A673 (cell line): Measurements from ENCODE around the gene TAAR8. TPM values are rescaled to one million over a fixed set of nuclear protein-coding genes. Genes with fewer than 3 reads are reported as not detected.

ENCODE experiments used
- Bru-seq: library from RNA; stranded (reverse); fragments of 400-500 nt; gene quantifications from one replicate; lab custom pipeline; 2021; lab: Mats Ljungman, UMichigan
- BruChase-seq, 2 experiments: library from RNA; stranded (reverse); fragments of 400-500 nt; gene quantifications; one replicate each; lab custom pipeline; 2021; lab: Mats Ljungman, UMichigan
- BruUV-seq: library from RNA; stranded (reverse); fragments of 400-500 nt; replicated peaks from 2 replicates; lab custom pipeline; 2021; lab: Mats Ljungman, UMichigan
- CTCF ChIA-PET: fragments of 300-600 bp; sonication (Branson Sonifier 250); formaldehyde crosslinking; loops from one replicate; lab custom pipeline; 2022; ENCODE audit warnings: antibody characterized with exemption; lab: Charles Lee
- POLR2A ChIA-PET: fragments of 300-600 bp; sonication (Branson Sonifier 250); formaldehyde crosslinking; loops from one replicate; lab custom pipeline; 2022; ENCODE audit warnings: antibody characterized with exemption; ENCODE audit not compliant: low non-redundant PET; lab: Charles Lee
- DNase-seq: peaks from one replicate; pipeline ENCODE4 v3.0.0-alpha.2; 2015; ENCODE audit warnings: low spot score
- H3K27ac ChIP-seq: fragments of 200-600 bp; sonication (generic); 2 replicates; pipeline ENCODE4 v1.5.1; 2016; ENCODE audit warnings: mixed run types, low read depth, mild to moderate bottlenecking, mixed read lengths, antibody characterized with exemption, low read length; ENCODE audit not compliant: poor library complexity, severe bottlenecking
- H3K27me3 ChIP-seq: fragments of 200-600 bp; sonication (generic); replicated peaks from 2 replicates; pipeline ENCODE4 v1.6.1; 2017; ENCODE audit warnings: mixed run types, low read depth, mild to moderate bottlenecking, mixed read lengths, antibody characterized with exemption, low read length; ENCODE audit not compliant: insufficient read depth, poor library complexity
- H3K36me3 ChIP-seq: fragments of 200-600 bp; sonication (generic); 2 replicates; pipeline ENCODE4 v1.6.1; 2016; ENCODE audit warnings: mixed run types, mild to moderate bottlenecking, mixed read lengths, antibody characterized with exemption, low read length; ENCODE audit not compliant: insufficient read depth, poor library complexity, severe bottlenecking
- H3K4me1 ChIP-seq: fragments of 200-600 bp; sonication (generic); 2 replicates; pipeline ENCODE4 v1.6.1; 2017; ENCODE audit warnings: mixed run types, mild to moderate bottlenecking, mixed read lengths, antibody characterized with exemption, low read length; ENCODE audit not compliant: insufficient read depth, poor library complexity, severe bottlenecking
- H3K4me3 ChIP-seq: fragments of 200-600 bp; sonication (generic); 2 replicates; pipeline ENCODE4 v1.5.1; 2016; ENCODE audit warnings: low read depth, mixed run types, mild to moderate bottlenecking, mixed read lengths, low read length; ENCODE audit not compliant: poor library complexity, severe bottlenecking
- H3K9me3 ChIP-seq: fragments of 200-600 bp; sonication (generic); 2 replicates; pipeline ENCODE4 v1.6.1; 2016; ENCODE audit warnings: mixed run types, low read depth, mild to moderate bottlenecking, mixed read lengths, antibody characterized with exemption, low read length; ENCODE audit not compliant: poor library complexity, severe bottlenecking
- EZH2 ChIP-seq: fragments of 200-600 bp; sonication (generic); IDR thresholded peaks from 2 replicates; pipeline ENCODE4 v1.6.1; 2017; ENCODE audit warnings: borderline replicate concordance, low read depth, mild to moderate bottlenecking, mixed read lengths, antibody characterized with exemption, low read length; ENCODE audit not compliant: poor library complexity, severe bottlenecking
- intact Hi-C: fragments of 100-400 bp; cut with micrococcal nuclease; formaldehyde crosslinking; loops from one replicate; pipeline ENCODE4 v1.10.0; 2022; ENCODE audit not compliant: unreplicated experiment
- long read RNA-seq: library from polyadenylated mRNA; stranded (forward); transcript quantifications from one replicate; pipeline ENCODE4 v2.0.0, GENCODE V29; 2022
- total RNA-seq: library from RNA; stranded (reverse); gene quantifications from 2 replicates; pipeline ENCODE4 v1.2.3, GENCODE V29; 2021
- TF ChIP-seq, protein P1 (sequence below): fragments of 300-800, 200-600 bp; sonication (generic); conservative IDR thresholded peaks from 2 replicates; pipeline ENCODE4 v1.5.1; 2017; ENCODE audit warnings: low read depth, mild to moderate bottlenecking, antibody characterized with exemption, low read length, moderate library complexity, mixed read lengths

TAAR8 gene, protein sequence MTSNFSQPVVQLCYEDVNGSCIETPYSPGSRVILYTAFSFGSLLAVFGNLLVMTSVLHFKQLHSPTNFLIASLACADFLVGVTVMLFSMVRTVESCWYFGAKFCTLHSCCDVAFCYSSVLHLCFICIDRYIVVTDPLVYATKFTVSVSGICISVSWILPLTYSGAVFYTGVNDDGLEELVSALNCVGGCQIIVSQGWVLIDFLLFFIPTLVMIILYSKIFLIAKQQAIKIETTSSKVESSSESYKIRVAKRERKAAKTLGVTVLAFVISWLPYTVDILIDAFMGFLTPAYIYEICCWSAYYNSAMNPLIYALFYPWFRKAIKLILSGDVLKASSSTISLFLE
- total RNA-seq = not detected in 2 replicates
- Bru-seq, nascent RNA = not detected
- not detected for BruChase-seq, experiment 1, labeled RNA remaining after a 2-hour chase
- not detected for BruChase-seq, experiment 2, labeled RNA remaining after a 6-hour chase
- long read RNA-seq = 0 reads

DNA sequence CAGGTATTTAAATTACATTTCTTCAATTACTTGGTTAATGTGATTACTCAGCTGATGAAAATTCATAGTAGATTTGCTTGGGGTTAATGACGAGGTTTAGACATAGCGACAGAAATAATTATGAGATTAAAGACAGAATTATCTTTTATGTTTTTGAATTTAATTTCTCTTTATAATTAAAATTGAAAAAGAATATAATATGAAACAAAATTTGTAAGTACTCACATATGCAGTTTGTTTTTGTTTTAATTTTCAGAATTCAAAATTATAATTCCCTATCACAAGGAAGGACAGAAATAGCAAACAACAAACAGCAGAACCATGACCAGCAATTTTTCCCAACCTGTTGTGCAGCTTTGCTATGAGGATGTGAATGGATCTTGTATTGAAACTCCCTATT, at the start of gene TAAR8:
TSS of gene TAAR8 (plus strand) at position 301 of the 400 bp plus-strand sequence. CDS start at position 322, 21 bp downstream.
- POLR2A ChIA-PET = no interaction called here
- no peaks in the 10 kb centered on the region for H3K9me3 ChIP-seq
- intact Hi-C loops = no loop called here
- DNase-seq = no peak
- H3K36me3 ChIP-seq = no peaks in the 10 kb centered on the region
- H3K4me3 ChIP-seq = no peak within 1 kb of the TSS
- H3K4me1 ChIP-seq = no peaks in the 10 kb centered on the region
- no peak within 1 kb of the TSS for H3K27ac ChIP-seq
- CTCF ChIA-PET = no interaction called here
- peaks cover 82% of the 10 kb centered on the region for H3K27me3 ChIP-seq
- TF ChIP-seq, protein P1, sequence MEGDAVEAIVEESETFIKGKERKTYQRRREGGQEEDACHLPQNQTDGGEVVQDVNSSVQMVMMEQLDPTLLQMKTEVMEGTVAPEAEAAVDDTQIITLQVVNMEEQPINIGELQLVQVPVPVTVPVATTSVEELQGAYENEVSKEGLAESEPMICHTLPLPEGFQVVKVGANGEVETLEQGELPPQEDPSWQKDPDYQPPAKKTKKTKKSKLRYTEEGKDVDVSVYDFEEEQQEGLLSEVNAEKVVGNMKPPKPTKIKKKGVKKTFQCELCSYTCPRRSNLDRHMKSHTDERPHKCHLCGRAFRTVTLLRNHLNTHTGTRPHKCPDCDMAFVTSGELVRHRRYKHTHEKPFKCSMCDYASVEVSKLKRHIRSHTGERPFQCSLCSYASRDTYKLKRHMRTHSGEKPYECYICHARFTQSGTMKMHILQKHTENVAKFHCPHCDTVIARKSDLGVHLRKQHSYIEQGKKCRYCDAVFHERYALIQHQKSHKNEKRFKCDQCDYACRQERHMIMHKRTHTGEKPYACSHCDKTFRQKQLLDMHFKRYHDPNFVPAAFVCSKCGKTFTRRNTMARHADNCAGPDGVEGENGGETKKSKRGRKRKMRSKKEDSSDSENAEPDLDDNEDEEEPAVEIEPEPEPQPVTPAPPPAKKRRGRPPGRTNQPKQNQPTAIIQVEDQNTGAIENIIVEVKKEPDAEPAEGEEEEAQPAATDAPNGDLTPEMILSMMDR = no peak
- no peak for TF ChIP-seq EZH2
- no TSS peak for BruUV-seq

DNA sequence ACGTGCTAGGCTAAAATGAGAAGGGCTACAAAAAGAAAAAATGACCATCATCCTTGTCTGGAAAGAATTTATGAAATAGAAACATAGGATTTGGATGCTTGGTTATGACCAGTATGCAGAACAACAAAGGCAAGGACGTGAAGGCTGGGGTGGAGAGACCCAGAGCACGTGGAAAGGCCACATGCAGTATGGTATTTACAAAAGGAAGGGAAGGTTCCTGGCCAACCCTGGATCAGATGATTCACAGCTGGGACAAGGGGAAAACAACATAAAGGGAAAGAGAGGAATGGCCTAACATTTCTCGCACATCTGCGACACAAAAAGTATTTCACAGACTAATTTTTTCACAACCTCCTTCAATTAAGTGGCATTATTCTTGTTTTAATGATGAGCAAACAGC, 47.7 kb upstream of the TAAR8 start:
- TF ChIP-seq, protein P1 = no peak
- no peak for TF ChIP-seq EZH2
- DNase-seq = no peak
- CTCF ChIA-PET = no interaction called here
- Histone ChIP-seq H3K4me1 (no peaks in the 10 kb centered on the region), H3K9me3 (no peaks in the 10 kb centered on the region), H3K4me3 (no peak overlapping the region), H3K36me3 (no peaks in the 10 kb centered on the region), H3K27ac (no peak overlapping the region), H3K27me3 (no peaks in the 10 kb centered on the region)
- POLR2A ChIA-PET = no interaction called here
- intact Hi-C loops = no loop called here
- BruUV-seq = no TSS peak

DNA sequence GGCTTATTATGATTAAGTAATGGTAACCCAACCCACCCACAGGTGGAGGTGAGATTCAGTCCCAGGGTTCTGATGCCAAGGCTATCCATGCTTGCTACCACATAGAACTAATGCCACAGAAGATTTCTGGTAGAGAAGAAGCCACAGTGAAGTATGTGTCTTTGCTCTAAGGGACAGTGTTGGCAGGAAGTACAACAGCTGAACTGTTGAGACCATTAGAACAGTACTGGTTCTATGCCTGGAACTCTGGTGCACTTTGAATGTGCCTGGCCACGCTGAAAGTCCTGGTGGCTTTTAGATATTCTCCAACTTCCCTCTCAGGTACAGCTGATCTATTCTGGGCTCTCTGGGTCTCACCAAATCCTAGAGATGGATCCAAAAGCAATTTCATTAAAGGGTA, 47.3 kb upstream of the TAAR8 start:
- intact Hi-C loops = no loop called here
- no peaks in the 10 kb centered on the region for H3K27me3 ChIP-seq
- H3K36me3 ChIP-seq = no peaks in the 10 kb centered on the region
- H3K4me3 ChIP-seq = no peak overlapping the region
- BruUV-seq = no TSS peak
- TF ChIP-seq, protein P1 = no peak
- no peak for TF ChIP-seq EZH2
- DNase-seq = no peak
- H3K27ac ChIP-seq = no peak overlapping the region
- no peaks in the 10 kb centered on the region for H3K9me3 ChIP-seq
- CTCF ChIA-PET = no interaction called here
- H3K4me1 ChIP-seq = no peaks in the 10 kb centered on the region
- POLR2A ChIA-PET = no interaction called here
